Calu3 (cell line): ENCODE results near the gene S1PR1. TPM values are rescaled to one million over a fixed set of nuclear protein-coding genes. Genes with fewer than 3 reads are reported as not detected.
"Not testable (repeated sequence)": the region's sequence is repeated elsewhere in the genome, so short reads cannot be mapped to it uniquely, and the experiment has no call there.

Source experiments
- Bru-seq: library from RNA; stranded (reverse); fragments of 400-500 nt; gene quantifications from one replicate; lab custom pipeline; 2021; lab: Mats Ljungman, UMichigan
- BruChase-seq, 2 experiments: library from RNA; stranded (reverse); fragments of 400-500 nt; gene quantifications; one replicate each; lab custom pipeline; 2021; lab: Mats Ljungman, UMichigan
- BruUV-seq: library from RNA; stranded (reverse); fragments of 400-500 nt; replicated peaks from 2 replicates; lab custom pipeline; 2021; lab: Mats Ljungman, UMichigan
- CTCF ChIA-PET: fragments of 300-600 bp; sonication (Branson Sonifier 250); formaldehyde crosslinking; loops from one replicate; lab custom pipeline; 2022; ENCODE audit warnings: antibody characterized with exemption; lab: Charles Lee
- DNase-seq: peaks from one replicate; pipeline ENCODE4 v3.0.0; 2022
- H3K27ac Mint-ChIP-seq: one replicate; pipeline ENCODE4 v1.8.0; 2022; ENCODE audit warnings: mixed read lengths; ENCODE audit not compliant: unreplicated experiment
- H3K27me3 Mint-ChIP-seq: one replicate; pipeline ENCODE4 v1.8.0; 2022; ENCODE audit warnings: mixed read lengths; ENCODE audit not compliant: unreplicated experiment
- H3K36me3 Mint-ChIP-seq: one replicate; pipeline ENCODE4 v1.8.0; 2022; ENCODE audit warnings: mild to moderate bottlenecking, moderate library complexity, mixed read lengths; ENCODE audit not compliant: insufficient read depth, unreplicated experiment
- H3K4me1 Mint-ChIP-seq: one replicate; pipeline ENCODE4 v1.8.0; 2022; ENCODE audit warnings: mild to moderate bottlenecking, low read depth, mixed read lengths; ENCODE audit not compliant: unreplicated experiment
- H3K4me3 Mint-ChIP-seq: one replicate; pipeline ENCODE4 v1.8.0; 2022; ENCODE audit warnings: mild to moderate bottlenecking, low read depth, moderate library complexity, mixed read lengths; ENCODE audit not compliant: unreplicated experiment
- H3K9me3 Mint-ChIP-seq: one replicate; pipeline ENCODE4 v1.8.0; 2022; ENCODE audit warnings: low read depth, mixed read lengths; ENCODE audit not compliant: unreplicated experiment
- intact Hi-C: fragments of 100-400 bp; cut with micrococcal nuclease; formaldehyde crosslinking; loops from one replicate; pipeline ENCODE4 v1.10.0; 2022; ENCODE audit not compliant: unreplicated experiment
- long read RNA-seq: library from polyadenylated mRNA; stranded (forward); transcript quantifications from one replicate; pipeline ENCODE4 v2.0.0, GENCODE V29; 2022
- total RNA-seq: library from RNA; stranded (reverse); gene quantifications from 2 replicates; pipeline ENCODE4 v1.2.3, GENCODE V29; 2022
- TF ChIP-seq, protein P1 (sequence below): fragments of 200-600 bp; IDR thresholded peaks from one replicate; pipeline ENCODE4 v1.8.0; 2022; ENCODE audit warnings: antibody characterized with exemption; ENCODE audit not compliant: unreplicated experiment

Gene S1PR1
- total RNA-seq = not detected in 2 replicates
- Bru-seq, nascent RNA = not detected
- not detected for BruChase-seq, experiment 1, labeled RNA remaining after a 6-hour chase
- not detected for BruChase-seq, experiment 2, labeled RNA remaining after a 2-hour chase
- long read RNA-seq = 0 reads

GRCh38 chr1:101236516-101237228 lies at the start of gene S1PR1:
Gene S1PR1 (plus strand): TSS chr1:101237019. CDS start chr1:101238985, 1,966 bp downstream.
- Mint-ChIP-seq H3K27me3 (peaks cover 67% of the 10 kb centered on the region), H3K4me3 (peak within 1 kb of the TSS; percentile 68)

DNA sequence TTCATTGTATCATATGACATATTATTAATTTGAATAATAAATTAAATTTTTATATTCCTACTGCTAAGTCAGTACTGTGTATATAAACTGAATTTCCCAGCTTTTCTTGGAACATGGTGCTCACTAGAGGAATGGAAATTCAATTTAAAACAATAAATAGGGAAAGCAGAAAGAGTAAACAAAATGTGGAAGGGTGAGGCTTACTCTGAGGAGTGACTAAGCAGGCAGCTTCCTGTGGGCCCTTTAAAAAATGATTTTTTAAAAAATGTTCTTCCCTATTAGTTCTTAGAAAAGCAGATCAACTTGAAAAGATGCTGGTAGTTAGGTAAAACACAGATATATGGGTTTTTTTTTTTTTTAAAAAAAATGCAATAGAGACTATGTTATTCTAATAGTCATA lies 49.5 kb upstream of the S1PR1 start:
- no TSS peak for BruUV-seq
- Mint-ChIP-seq H3K36me3 (no peaks in the 10 kb centered on the region), H3K27ac (no peak overlapping the region), H3K27me3 (peaks cover 12% of the 10 kb centered on the region), H3K4me3 (no peak overlapping the region), H3K9me3 (no peaks in the 10 kb centered on the region), H3K4me1 (no peaks in the 10 kb centered on the region)
- CTCF ChIA-PET = interaction anchor here (0.7 kb wide), 1 partner anchor 72 kb away, joined by 5 read pairs; no protein-coding TSS in a partner anchor
- intact Hi-C loops = no loop called here
- TF ChIP-seq, protein P1, sequence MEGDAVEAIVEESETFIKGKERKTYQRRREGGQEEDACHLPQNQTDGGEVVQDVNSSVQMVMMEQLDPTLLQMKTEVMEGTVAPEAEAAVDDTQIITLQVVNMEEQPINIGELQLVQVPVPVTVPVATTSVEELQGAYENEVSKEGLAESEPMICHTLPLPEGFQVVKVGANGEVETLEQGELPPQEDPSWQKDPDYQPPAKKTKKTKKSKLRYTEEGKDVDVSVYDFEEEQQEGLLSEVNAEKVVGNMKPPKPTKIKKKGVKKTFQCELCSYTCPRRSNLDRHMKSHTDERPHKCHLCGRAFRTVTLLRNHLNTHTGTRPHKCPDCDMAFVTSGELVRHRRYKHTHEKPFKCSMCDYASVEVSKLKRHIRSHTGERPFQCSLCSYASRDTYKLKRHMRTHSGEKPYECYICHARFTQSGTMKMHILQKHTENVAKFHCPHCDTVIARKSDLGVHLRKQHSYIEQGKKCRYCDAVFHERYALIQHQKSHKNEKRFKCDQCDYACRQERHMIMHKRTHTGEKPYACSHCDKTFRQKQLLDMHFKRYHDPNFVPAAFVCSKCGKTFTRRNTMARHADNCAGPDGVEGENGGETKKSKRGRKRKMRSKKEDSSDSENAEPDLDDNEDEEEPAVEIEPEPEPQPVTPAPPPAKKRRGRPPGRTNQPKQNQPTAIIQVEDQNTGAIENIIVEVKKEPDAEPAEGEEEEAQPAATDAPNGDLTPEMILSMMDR = no peak
- no peak for DNase-seq

More at GRCh38 chr1:101236516-101237228, at the start of gene S1PR1:
- Mint-ChIP-seq H3K4me1 (peaks cover 21% of the 10 kb centered on the region), H3K36me3 (peaks cover 19% of the 10 kb centered on the region), H3K27ac (peak within 1 kb of the TSS; percentile 25), H3K9me3 (no peaks in the 10 kb centered on the region)
- no peak for DNase-seq
- intact Hi-C loops = loop anchor here (5.0 kb wide), 1 partner anchor 234 kb away; no protein-coding TSS in a partner anchor
- CTCF ChIA-PET = interaction anchor here (0.7 kb wide), 1 partner anchor 42 kb away, joined by 18 read pairs; no protein-coding TSS in a partner anchor
- TF ChIP-seq, protein P1 = no peak
- BruUV-seq = no TSS peak

GRCh38 chr1:101188331-101188730 lies 48.5 kb upstream of the S1PR1 start:
- BruUV-seq = no TSS peak
- no peaks in the 10 kb centered on the region for H3K36me3 Mint-ChIP-seq
- intact Hi-C loops = no loop called here
- no peak overlapping the region for H3K4me3 Mint-ChIP-seq
- H3K27ac Mint-ChIP-seq = no peak overlapping the region
- H3K9me3 Mint-ChIP-seq = no peaks in the 10 kb centered on the region
- H3K27me3 Mint-ChIP-seq = peaks cover 12% of the 10 kb centered on the region
- DNase-seq = no peak
- CTCF ChIA-PET = no interaction called here
- TF ChIP-seq, protein P1 = no peak
- H3K4me1 Mint-ChIP-seq = no peaks in the 10 kb centered on the region

DNA sequence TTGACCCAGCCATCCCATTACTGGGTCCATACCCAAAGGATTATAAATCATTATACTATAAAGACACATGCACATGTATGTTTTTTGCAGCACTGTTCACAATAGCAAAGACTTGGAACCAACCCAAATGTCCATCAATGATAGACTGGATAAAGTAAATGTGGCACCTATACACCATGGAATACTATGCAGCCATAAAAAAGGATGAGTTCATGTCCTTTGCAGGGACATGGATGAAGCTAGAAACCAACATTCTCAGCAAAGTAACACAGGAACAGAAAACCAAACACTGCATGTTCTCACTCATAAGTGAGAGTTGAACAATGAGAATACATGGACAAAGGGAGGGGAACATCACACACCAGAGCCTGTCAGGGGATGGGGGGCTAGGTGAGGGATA lies 47.9 kb upstream of the S1PR1 start:
- BruUV-seq, H3K36me3 Mint-ChIP-seq, intact Hi-C loops, CTCF ChIA-PET, H3K4me1 Mint-ChIP-seq, H3K27ac Mint-ChIP-seq, H3K9me3 Mint-ChIP-seq, H3K4me3 Mint-ChIP-seq, DNase-seq: not testable (repeated sequence)
- H3K27me3 Mint-ChIP-seq = peaks cover 12% of the 10 kb centered on the region
